ENCODE data around the gene ARL4D. TPM values are rescaled to one million over a fixed set of nuclear protein-coding genes. Genes with fewer than 3 reads are reported as not detected.

The ARL4D gene
- total RNA-seq (11.1 TPM), polyA plus RNA-seq (ENCODE audit: insufficient read depth in 1 of 8, insufficient read length in 8 of 8, low replicate concordance in 1 of 8) (10 to 100 TPM; 10.4 to 16.1 (median 14.4) TPM)
- long read RNA-seq, donor 1, partial matches to known transcripts, result 0 of 4 reads
- long read RNA-seq, donor 1, other reads (novel, unspliced or antisense), result 0 of 4 reads
- long read RNA-seq, donor 2, partial matches to known transcripts, result 0 of 2 reads
- long read RNA-seq, donor 2, other reads (novel, unspliced or antisense), result 0 of 2 reads
- long read RNA-seq, donor 3, partial matches to known transcripts, result 0 of 3 reads
- long read RNA-seq, donor 3, other reads (novel, unspliced or antisense), result 0 of 3 reads
- long read RNA-seq, donor 4, transcript ARL4D-201 (2 exons, 1,612 nt), result major isoform, 8 of 8 reads
- long read RNA-seq, donor 4, partial matches to known transcripts, result 0 of 8 reads
- long read RNA-seq, donor 4, other reads (novel, unspliced or antisense), result 0 of 8 reads
- long read RNA-seq, donor 5, transcript ARL4D-201 (2 exons, 1,612 nt), result major isoform, 26 of 26 reads
- long read RNA-seq, donor 5, partial matches to known transcripts, result 0 of 26 reads
- long read RNA-seq, donor 5, other reads (novel, unspliced or antisense), result 0 of 26 reads
- long read RNA-seq, donor 6, transcript ARL4D-201 (2 exons, 1,612 nt), result major isoform, 13 of 13 reads
- long read RNA-seq, donor 6, partial matches to known transcripts, result 0 of 13 reads
- long read RNA-seq, donor 6, other reads (novel, unspliced or antisense), result 0 of 13 reads
- long read RNA-seq, donor 7, transcript ARL4D-201 (2 exons, 1,612 nt), result major isoform, 21 of 21 reads
- long read RNA-seq, donor 7, partial matches to known transcripts, result 0 of 21 reads
- long read RNA-seq, donor 7, other reads (novel, unspliced or antisense), result 0 of 21 reads
- long read RNA-seq, donor 8, transcript ARL4D-201 (2 exons, 1,612 nt), result major isoform, 7 of 7 reads
- long read RNA-seq, donor 8, partial matches to known transcripts, result 0 of 7 reads
- long read RNA-seq, donor 8, other reads (novel, unspliced or antisense), result 0 of 7 reads
- long read RNA-seq, donor 9, transcript ARL4D-201 (2 exons, 1,612 nt), result major isoform, 9 of 9 reads
- long read RNA-seq, donor 9, partial matches to known transcripts, result 0 of 9 reads
- long read RNA-seq, donor 9, other reads (novel, unspliced or antisense), result 0 of 9 reads
- long read RNA-seq, donor 10, transcript ARL4D-201 (2 exons, 1,612 nt), result major isoform, 8 of 8 reads
- long read RNA-seq, donor 10, partial matches to known transcripts, result 0 of 8 reads
- long read RNA-seq, donor 10, other reads (novel, unspliced or antisense), result 0 of 8 reads
- long read RNA-seq, donor 11, transcript ARL4D-201 (2 exons, 1,612 nt), result major isoform, 8 of 8 reads
- long read RNA-seq, donor 11, partial matches to known transcripts, result 0 of 8 reads
- long read RNA-seq, donor 11, other reads (novel, unspliced or antisense), result 0 of 8 reads

DNA sequence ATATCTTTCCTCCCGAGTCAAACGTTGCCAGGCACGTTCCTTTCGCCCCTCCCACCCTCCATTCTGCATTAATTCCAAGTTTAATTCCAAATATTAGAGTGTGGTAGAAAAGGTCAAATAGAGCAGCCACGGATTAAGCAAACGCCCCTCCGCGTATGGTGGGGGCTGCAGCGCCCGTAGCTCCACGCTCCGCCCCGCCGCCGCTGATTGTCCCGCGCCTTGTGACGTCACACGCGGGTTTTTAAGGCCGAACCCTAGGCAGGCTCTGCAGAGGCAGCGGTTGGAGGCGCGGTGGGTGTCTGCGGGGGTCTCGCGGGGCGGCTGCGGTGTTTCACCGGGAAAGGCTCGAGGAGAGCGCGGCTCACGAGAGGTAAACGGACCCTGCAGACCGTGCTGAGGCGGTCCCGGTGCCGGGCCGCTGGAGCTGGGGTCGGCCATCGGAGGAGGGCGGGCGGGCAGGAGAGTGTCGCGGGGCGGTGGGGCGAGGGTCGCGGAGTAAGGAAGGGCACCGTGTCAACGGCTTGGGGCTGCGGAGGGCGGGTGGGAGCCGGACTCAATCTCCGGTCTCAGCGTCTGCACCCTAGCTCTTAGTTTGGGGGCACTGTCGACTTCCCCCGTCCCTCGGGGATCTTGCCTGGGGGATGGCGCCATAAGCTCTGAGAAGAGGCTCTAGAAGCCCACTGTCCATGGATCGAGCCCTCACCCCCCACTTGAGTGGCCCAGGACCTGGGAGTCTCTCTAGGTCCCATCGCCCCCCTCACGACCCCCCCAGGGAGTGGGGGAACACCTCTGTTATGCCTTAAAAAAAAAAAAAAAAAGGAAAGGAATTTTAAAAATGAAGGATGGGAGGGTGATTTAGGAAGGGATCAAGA is at the start of gene ARL4D:
TSS of gene ARL4D (plus strand) at position 270 of the 872 bp plus-strand sequence. CDS start 740 bp downstream, outside the sequence.
- peaks cover 29% of the 10 kb centered on the region for H3K4me1 ChIP-seq (ENCODE audit: control insufficient read depth, insufficient read depth, low read length)
- H3K27ac ChIP-seq (ENCODE audit: low read length), result peak within 1 kb of the TSS; percentile 54

GRCh38 chr17:43349142-43349541 is 49.7 kb upstream of the ARL4D start:
- Histone ChIP-seq H3K9me3 (replicated peaks; ENCODE audit: control insufficient read depth, low read depth, low read length) (peaks cover 14% of the 10 kb centered on the region), H3K27ac (ENCODE audit: low read length) (no peak overlapping the region), H3K4me3 (ENCODE audit: low read length) (no peak overlapping the region), H3K27me3 (ENCODE audit: control insufficient read depth, insufficient read depth, low read length) (no peaks in the 10 kb centered on the region), H3K4me1 (ENCODE audit: control insufficient read depth, insufficient read depth, low read length) (peaks cover 5% of the 10 kb centered on the region), H3K36me3 (ENCODE audit: control insufficient read depth, insufficient read depth, low read length) (no peaks in the 10 kb centered on the region)
- 100% methylated on average over 1 of the region's 2 CpGs for WGBS (ENCODE audit: insufficient coverage)
- DNase-seq, result no peak

More for the DNA sequence above, at the start of gene ARL4D:
- DNase-seq, result peak; percentile 95
- H3K9me3 ChIP-seq (replicated peaks; ENCODE audit: control insufficient read depth, low read depth, low read length), result no peaks in the 10 kb centered on the region
- H3K27me3 ChIP-seq (ENCODE audit: control insufficient read depth, insufficient read depth, low read length), result no peaks in the 10 kb centered on the region
- peaks cover 10% of the 10 kb centered on the region for H3K36me3 ChIP-seq (ENCODE audit: control insufficient read depth, insufficient read depth, low read length)
- WGBS (ENCODE audit: insufficient coverage), result 0% methylated on average over 57 of the region's 64 CpGs
- peak within 1 kb of the TSS; percentile 79 for H3K4me3 ChIP-seq (ENCODE audit: low read length)

GRCh38 chr17:43350888-43351361 is 47.9 kb upstream of the ARL4D start:
- H3K4me1 ChIP-seq (ENCODE audit: control insufficient read depth, insufficient read depth, low read length), result peaks cover 3% of the 10 kb centered on the region
- WGBS (ENCODE audit: insufficient coverage), result 91% methylated on average over 6 of the region's 9 CpGs
- no peak for DNase-seq
- H3K36me3 ChIP-seq (ENCODE audit: control insufficient read depth, insufficient read depth, low read length), result no peaks in the 10 kb centered on the region
- peaks cover 14% of the 10 kb centered on the region for H3K9me3 ChIP-seq (replicated peaks; ENCODE audit: control insufficient read depth, low read depth, low read length)
- no peak overlapping the region for H3K4me3 ChIP-seq (ENCODE audit: low read length)
- no peak overlapping the region for H3K27ac ChIP-seq (ENCODE audit: low read length)
- H3K27me3 ChIP-seq (ENCODE audit: control insufficient read depth, insufficient read depth, low read length), result no peaks in the 10 kb centered on the region

- no peak overlapping the region for H3K27ac ChIP-seq (ENCODE audit: low read length)
- H3K27me3 ChIP-seq (ENCODE audit: control insufficient read depth, insufficient read depth, low read length), result no peaks in the 10 kb centered on the region
- peaks cover 6% of the 10 kb centered on the region for H3K4me1 ChIP-seq (ENCODE audit: control insufficient read depth, insufficient read depth, low read length)
- DNase-seq, result no peak
- H3K9me3 ChIP-seq (replicated peaks; ENCODE audit: control insufficient read depth, low read depth, low read length), result peaks cover 14% of the 10 kb centered on the region
- H3K4me3 ChIP-seq (ENCODE audit: low read length), result no peak overlapping the region
- WGBS (ENCODE audit: insufficient coverage), result 100% methylated on average over 2 of the region's 8 CpGs
- H3K36me3 ChIP-seq (ENCODE audit: control insufficient read depth, insufficient read depth, low read length), result no peaks in the 10 kb centered on the region
These were observed 47.1 kb upstream of the ARL4D start for GRCh38 chr17:43351691-43352090.

- peaks cover 13% of the 10 kb centered on the region for H3K4me1 ChIP-seq (ENCODE audit: control insufficient read depth, insufficient read depth, low read length)
- no peak overlapping the region for H3K4me3 ChIP-seq (ENCODE audit: low read length)
- H3K36me3 ChIP-seq (ENCODE audit: control insufficient read depth, insufficient read depth, low read length), result no peaks in the 10 kb centered on the region
- no peak overlapping the region for H3K27ac ChIP-seq (ENCODE audit: low read length)
- peaks cover 13% of the 10 kb centered on the region for H3K9me3 ChIP-seq (replicated peaks; ENCODE audit: control insufficient read depth, low read depth, low read length)
- WGBS (ENCODE audit: insufficient coverage), result no CpG with 5 or more reads among the region's 10 CpGs
- H3K27me3 ChIP-seq (ENCODE audit: control insufficient read depth, insufficient read depth, low read length), result no peaks in the 10 kb centered on the region
- no peak for DNase-seq
These were observed 46.0 kb upstream of the ARL4D start for GRCh38 chr17:43352579-43353331.

- 43% methylated on average over 1 of the region's 4 CpGs for WGBS (ENCODE audit: insufficient coverage)
- H3K27me3 ChIP-seq (ENCODE audit: control insufficient read depth, insufficient read depth, low read length), result no peaks in the 10 kb centered on the region
- no peak overlapping the region for H3K27ac ChIP-seq (ENCODE audit: low read length)
- peaks cover 13% of the 10 kb centered on the region for H3K4me1 ChIP-seq (ENCODE audit: control insufficient read depth, insufficient read depth, low read length)
- peaks cover 10% of the 10 kb centered on the region for H3K9me3 ChIP-seq (replicated peaks; ENCODE audit: control insufficient read depth, low read depth, low read length)
- no peaks in the 10 kb centered on the region for H3K36me3 ChIP-seq (ENCODE audit: control insufficient read depth, insufficient read depth, low read length)
- no peak overlapping the region for H3K4me3 ChIP-seq (ENCODE audit: low read length)
- DNase-seq, result no peak
These were observed 45.4 kb upstream of the ARL4D start for GRCh38 chr17:43353393-43353792.

DNA sequence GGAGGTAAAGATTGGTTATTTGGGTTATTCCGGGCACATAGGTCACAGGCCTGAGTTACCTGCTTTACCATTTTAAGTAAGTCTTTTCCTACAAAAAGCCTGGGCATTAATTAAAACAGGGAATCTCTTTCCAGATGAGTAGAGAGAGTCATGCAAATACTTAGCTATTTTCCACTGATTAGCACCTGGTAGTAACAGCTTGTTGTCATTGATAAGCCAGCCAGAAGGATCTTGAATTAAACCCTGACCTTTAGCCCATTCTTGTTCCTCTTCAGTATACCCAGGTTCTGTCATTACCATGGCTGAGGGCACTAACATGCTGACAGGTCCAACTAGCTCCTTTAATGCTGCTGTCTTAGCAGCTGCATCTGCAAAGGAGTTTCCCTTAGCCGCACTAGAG is 44.4 kb upstream of the ARL4D start:
- no peak for DNase-seq
- no peaks in the 10 kb centered on the region for H3K27me3 ChIP-seq (ENCODE audit: control insufficient read depth, insufficient read depth, low read length)
- H3K27ac ChIP-seq (ENCODE audit: low read length), result no peak overlapping the region
- H3K4me3 ChIP-seq (ENCODE audit: low read length), result no peak overlapping the region
- no CpG with 5 or more reads among the region's 2 CpGs for WGBS (ENCODE audit: insufficient coverage)
- peaks cover 16% of the 10 kb centered on the region for H3K4me1 ChIP-seq (ENCODE audit: control insufficient read depth, insufficient read depth, low read length)
- H3K36me3 ChIP-seq (ENCODE audit: control insufficient read depth, insufficient read depth, low read length), result no peaks in the 10 kb centered on the region
- H3K9me3 ChIP-seq (replicated peaks; ENCODE audit: control insufficient read depth, low read depth, low read length), result peaks cover 5% of the 10 kb centered on the region

DNA sequence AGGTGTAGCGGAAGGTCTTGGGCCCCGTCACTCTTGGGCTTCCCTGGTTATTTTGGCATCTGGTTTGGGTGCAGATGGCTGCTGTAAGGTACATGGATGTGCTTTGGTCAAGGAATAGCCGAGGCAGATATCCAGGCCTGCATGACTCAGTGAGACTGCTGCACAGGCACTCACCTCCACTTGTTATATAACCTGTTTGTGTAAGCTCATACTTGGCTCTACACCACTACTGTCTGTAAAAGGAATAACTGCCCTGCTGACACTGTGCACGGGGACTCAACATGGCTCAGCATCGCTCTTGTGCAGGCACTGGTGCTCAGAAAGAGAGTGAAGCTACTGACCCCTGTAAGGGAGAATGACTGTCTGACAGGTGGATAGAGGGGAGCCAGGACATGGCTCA is 42.3 kb upstream of the ARL4D start:
- WGBS (ENCODE audit: insufficient coverage), result 84% methylated on average over 5 of the region's 5 CpGs
- H3K27ac ChIP-seq (ENCODE audit: low read length), result no peak overlapping the region

More for the DNA sequence above, 42.3 kb upstream of the ARL4D start:
- no peak for DNase-seq
- H3K4me3 ChIP-seq (ENCODE audit: low read length), result no peak overlapping the region
- H3K27me3 ChIP-seq (ENCODE audit: control insufficient read depth, insufficient read depth, low read length), result no peaks in the 10 kb centered on the region
- peaks cover 22% of the 10 kb centered on the region for H3K4me1 ChIP-seq (ENCODE audit: control insufficient read depth, insufficient read depth, low read length)
- H3K36me3 ChIP-seq (ENCODE audit: control insufficient read depth, insufficient read depth, low read length), result no peaks in the 10 kb centered on the region
- H3K9me3 ChIP-seq (replicated peaks; ENCODE audit: control insufficient read depth, low read depth, low read length), result no peaks in the 10 kb centered on the region
